Immature natural killer cell (primary cell): Measurements from ENCODE around the gene MAVS. TPM values are rescaled to one million over a fixed set of nuclear protein-coding genes. Genes with fewer than 3 reads are reported as not detected.

Experiments
- DNase-seq, 3 donors: peaks; one replicate each; pipeline ENCODE4 v3.0.0; 2022; ENCODE audit warnings: mixed read lengths in 1 of 3
- H3K27ac Mint-ChIP-seq, 6 donors: one replicate each; pipeline ENCODE4 v1.8.0; 2020; ENCODE audit warnings: mixed read lengths in 6 of 6, mild to moderate bottlenecking in 5 of 6, inconsistent platforms in 4 of 6, moderate library complexity in 3 of 6
- H3K27me3 Mint-ChIP-seq, 3 donors: one replicate each; pipeline ENCODE4 v1.8.0; 2020 to 2021; ENCODE audit warnings: low read depth in 3 of 3, mild to moderate bottlenecking in 3 of 3, mixed read lengths in 3 of 3, moderate library complexity in 3 of 3, inconsistent platforms in 1 of 3
- H3K36me3 Mint-ChIP-seq, 3 donors: one replicate each; pipeline ENCODE4 v1.8.0; 2020; ENCODE audit warnings: mixed read lengths in 3 of 3, inconsistent platforms in 2 of 3, mild to moderate bottlenecking in 2 of 3
- H3K4me1 Mint-ChIP-seq, 2 donors: one replicate each; pipeline ENCODE4 v1.8.0; 2020; ENCODE audit warnings: inconsistent platforms in 2 of 2, mild to moderate bottlenecking in 2 of 2, mixed read lengths in 2 of 2, moderate library complexity in 1 of 2
- H3K4me3 Mint-ChIP-seq, 5 donors: one replicate each; pipeline ENCODE4 v1.8.0; 2020; ENCODE audit warnings: mild to moderate bottlenecking in 5 of 5, mixed read lengths in 5 of 5, inconsistent platforms in 3 of 5, moderate library complexity in 3 of 5
- H3K9me3 Mint-ChIP-seq, 6 donors: one replicate each; pipeline ENCODE4 v1.8.0; 2020; ENCODE audit warnings: mild to moderate bottlenecking in 6 of 6, mixed read lengths in 6 of 6, inconsistent platforms in 4 of 6, moderate library complexity in 3 of 6
- polyA plus RNA-seq, 3 donors: library from polyadenylated mRNA; unstranded; fragments of 300-500 nt; fragmentation: Illumina TruSeq; gene quantifications; one replicate each; pipeline ENCODE4 v1.2.3, GENCODE V29; 2021

Gene MAVS
- 1 to 10 TPM; 1.8 to 9.3 (median 2.5) TPM for polyA plus RNA-seq

DNA sequence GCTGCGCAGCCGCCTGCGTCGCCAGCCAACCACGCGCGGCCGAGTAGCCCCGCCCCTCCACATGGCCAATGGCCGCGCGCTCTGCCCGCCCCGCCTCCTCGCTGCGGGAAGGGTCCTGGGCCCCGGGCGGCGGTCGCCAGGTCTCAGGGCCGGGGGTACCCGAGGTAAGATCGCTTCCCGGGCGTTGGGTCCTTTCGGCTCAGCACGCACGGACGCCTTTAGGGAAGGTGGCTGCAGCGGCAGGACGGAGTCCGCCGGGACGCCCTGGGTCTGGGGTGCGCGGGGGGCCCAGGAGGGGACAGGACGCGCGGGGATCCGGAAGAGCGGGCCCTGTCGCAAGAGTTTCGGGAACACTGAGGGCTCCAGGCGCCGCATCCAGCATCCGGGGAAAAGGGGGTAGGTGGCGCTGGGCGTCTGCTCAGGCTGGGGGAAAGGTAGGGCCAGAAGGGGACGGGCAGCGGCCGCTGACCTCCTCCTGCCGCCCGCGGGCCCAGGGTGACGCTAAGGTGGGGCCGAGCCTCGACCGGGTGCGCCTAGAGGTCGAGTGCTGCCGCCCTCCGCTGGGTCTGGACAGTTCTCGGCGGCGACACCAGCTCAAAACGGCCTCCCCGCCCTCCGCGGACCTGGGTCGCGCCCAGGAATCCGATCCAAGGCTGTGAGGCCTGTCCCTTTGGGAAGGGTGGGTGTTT, at the start of gene MAVS:
MAVS (plus strand) TSS at position 95 of the 689 bp plus-strand sequence. CDS start 7,791 bp downstream, outside the sequence.
- peak within 1 kb of the TSS; percentile 83 to 92 (median 89) for H3K27ac Mint-ChIP-seq
- H3K9me3 Mint-ChIP-seq, result no peaks in the 10 kb centered on the region
- peaks cover 0 to 5% (median 2%) of the 10 kb centered on the region in 3 donors for H3K27me3 Mint-ChIP-seq
- peaks cover 24 to 31% of the 10 kb centered on the region in 2 donors for H3K4me1 Mint-ChIP-seq
- peak within 1 kb of the TSS; percentile 86 to 91 (median 90) for H3K4me3 Mint-ChIP-seq
- DNase-seq, result peak; percentile 87 to 89 (median 88)
- no peaks in the 10 kb centered on the region for H3K36me3 Mint-ChIP-seq

DNA sequence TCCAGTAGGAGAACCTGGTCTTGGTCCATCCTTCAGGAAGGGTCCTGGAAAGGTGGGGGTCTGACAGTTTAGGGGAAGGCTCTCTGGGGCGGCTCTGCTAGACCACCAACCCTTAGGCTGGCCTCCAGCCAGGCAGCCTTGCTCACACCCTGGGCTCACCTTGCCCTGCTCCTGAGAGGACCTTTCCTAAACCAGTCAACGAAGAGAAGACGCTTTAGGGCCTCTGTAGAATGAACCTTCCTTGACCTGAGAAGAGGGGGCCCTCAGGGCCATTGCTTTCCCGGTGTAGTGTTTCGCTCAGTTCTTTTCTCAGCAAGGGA, 49.4 kb upstream of the MAVS start:
- H3K9me3 Mint-ChIP-seq, result no peaks in the 10 kb centered on the region
- peak overlapping the region; percentile 85 to 97 (median 92) for H3K4me3 Mint-ChIP-seq
- peaks cover 52% of the 10 kb centered on the region in 2 donors for H3K4me1 Mint-ChIP-seq
- peak overlapping the region; percentile 87 to 99 (median 96) for H3K27ac Mint-ChIP-seq
- H3K36me3 Mint-ChIP-seq, result peaks cover 6 to 32% (median 9%) of the 10 kb centered on the region in 3 donors
- DNase-seq, result no peak
- peaks cover 0 to 11% (median 3%) of the 10 kb centered on the region in 3 donors for H3K27me3 Mint-ChIP-seq

DNA sequence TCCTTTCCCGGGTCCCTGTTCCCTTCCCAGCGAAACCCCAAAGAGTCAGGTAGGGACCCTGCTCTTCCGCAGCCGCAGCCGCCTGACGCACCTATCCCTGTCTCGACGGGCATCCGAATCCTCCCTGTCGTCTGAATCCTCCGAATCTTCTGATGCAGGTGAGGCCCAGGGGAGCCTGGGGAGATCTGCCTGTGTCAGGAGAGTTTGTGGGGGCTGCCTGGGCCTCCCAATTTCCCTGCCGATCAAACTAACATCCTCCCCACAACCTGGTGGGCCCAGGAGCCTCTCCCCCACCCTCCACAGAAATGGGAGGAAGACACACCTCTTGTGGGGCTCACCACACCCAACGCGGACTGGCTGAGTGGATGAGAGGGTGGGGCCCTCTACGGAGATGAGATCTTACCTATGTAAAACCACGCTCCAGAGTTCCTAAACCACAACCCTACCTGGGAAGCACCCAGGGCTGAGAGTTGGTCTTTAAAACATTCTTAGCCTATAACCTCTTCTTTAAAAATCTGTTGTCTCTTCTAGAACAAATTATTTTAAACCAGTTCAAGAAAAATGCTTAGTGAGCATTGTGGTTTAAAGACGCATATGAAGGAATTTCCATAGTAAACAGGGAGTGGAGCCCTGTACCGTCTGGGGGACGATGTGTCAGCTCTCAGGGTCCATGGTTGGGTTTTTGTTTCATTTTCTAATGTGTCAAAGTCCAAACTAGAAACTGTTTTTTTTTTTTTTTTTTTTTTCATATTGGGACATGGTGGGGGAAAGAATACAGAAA, 48.9 kb upstream of the MAVS start:
- H3K9me3 Mint-ChIP-seq, result no peaks in the 10 kb centered on the region
- peaks cover 0 to 11% (median 3%) of the 10 kb centered on the region in 3 donors for H3K27me3 Mint-ChIP-seq
- H3K4me3 Mint-ChIP-seq, result peak overlapping the region; percentile 85 to 97 (median 92)
- H3K4me1 Mint-ChIP-seq, result peaks cover 57% of the 10 kb centered on the region in 2 donors
- peak; percentile 45 to 53 (median 47) for DNase-seq
- peak overlapping the region; percentile 87 to 99 (median 96) for H3K27ac Mint-ChIP-seq
- peaks cover 11 to 38% (median 14%) of the 10 kb centered on the region in 3 donors for H3K36me3 Mint-ChIP-seq

DNA sequence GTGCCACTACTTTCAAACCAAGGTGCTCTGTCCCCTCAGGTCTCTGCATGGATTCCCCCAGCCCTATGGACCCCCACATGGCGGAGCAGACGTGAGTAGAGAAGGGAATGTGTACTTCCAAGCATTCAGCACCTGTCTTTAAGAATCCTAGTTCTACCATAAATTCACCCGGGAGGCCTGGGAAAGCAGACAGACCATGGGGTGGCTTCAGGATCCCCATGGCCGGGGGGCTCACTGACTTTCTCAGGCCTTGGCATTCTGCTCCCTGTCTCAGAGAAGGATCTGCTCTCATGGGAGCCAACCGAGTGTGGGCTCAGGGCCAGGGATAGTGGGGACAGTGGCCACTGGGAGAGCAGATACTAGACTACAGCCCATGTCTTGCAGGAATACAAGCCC, 48.3 kb upstream of the MAVS start:
- Mint-ChIP-seq H3K4me3 (peak overlapping the region; percentile 85 to 97 (median 92)), H3K36me3 (peaks cover 15 to 43% (median 19%) of the 10 kb centered on the region in 3 donors), H3K27me3 (peaks cover 0 to 11% (median 3%) of the 10 kb centered on the region in 3 donors), H3K4me1 (peaks cover 60 to 63% of the 10 kb centered on the region in 2 donors), H3K27ac (peak overlapping the region; percentile 87 to 99 (median 96)), H3K9me3 (no peaks in the 10 kb centered on the region)
- no peak for DNase-seq

DNA sequence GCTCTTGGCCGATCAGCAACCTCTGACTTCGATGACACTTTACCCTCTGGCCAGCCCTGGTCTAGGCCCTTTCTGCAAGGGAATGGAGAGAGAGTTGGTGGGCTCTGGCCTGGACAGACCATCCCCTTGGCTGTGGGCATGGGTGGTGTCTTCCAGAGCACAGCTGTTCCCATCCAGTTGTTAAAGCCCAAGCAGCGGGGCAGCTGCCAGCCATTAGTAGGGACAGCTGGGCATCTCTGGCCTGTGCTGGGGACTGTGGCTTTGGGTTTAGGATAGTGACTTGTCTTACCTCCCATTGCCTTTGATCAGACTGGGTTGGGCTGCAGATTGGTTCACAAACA, 47.8 kb upstream of the MAVS start:
- H3K9me3 Mint-ChIP-seq, result no peaks in the 10 kb centered on the region
- peaks cover 20 to 48% (median 23%) of the 10 kb centered on the region in 3 donors for H3K36me3 Mint-ChIP-seq
- peaks cover 63 to 68% of the 10 kb centered on the region in 2 donors for H3K4me1 Mint-ChIP-seq
- no peak for DNase-seq
- peak overlapping the region; percentile 87 to 99 (median 96) for H3K27ac Mint-ChIP-seq
- H3K4me3 Mint-ChIP-seq, result peak overlapping the region; percentile 85 to 97 (median 92)
- H3K27me3 Mint-ChIP-seq, result peaks cover 0 to 13% (median 3%) of the 10 kb centered on the region in 3 donors

DNA sequence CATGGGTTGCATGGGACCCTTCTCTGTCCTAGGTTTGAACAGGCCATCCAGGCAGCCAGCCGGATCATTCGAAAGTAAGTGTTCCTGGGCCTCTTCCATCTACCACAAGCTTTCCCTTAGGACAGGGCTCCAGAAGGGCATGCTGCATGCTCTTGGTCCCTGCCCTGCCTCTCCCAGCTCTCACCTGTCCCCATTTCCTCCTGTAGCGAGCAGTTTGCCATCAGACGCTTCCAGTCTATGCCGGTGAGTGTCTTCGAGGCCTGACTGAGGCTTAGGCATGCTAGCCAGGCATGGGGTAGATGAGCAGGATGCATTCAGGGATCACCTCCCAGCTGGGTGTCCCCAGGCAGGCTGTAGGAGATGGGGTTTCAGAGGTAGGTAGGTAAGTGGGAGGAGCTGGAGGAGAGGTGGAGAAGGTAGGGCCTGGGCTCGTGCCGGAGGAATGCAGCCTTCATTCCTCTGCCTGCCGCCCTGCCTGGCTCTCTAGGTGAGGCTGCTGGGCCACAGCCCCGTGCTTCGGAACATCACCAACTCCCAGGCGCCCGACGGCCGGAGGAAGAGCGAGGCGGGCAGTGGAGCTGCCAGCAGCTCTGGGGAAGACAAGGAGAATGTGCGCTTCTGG, 46.3 kb upstream of the MAVS start:
- Mint-ChIP-seq H3K9me3 (no peaks in the 10 kb centered on the region), H3K4me3 (peak overlapping the region in 3 of 5 donors; percentile 46 to 97 (median 60)), H3K36me3 (peaks cover 29 to 61% (median 34%) of the 10 kb centered on the region in 3 donors), H3K4me1 (peaks cover 66 to 73% of the 10 kb centered on the region in 2 donors), H3K27me3 (peaks cover 0 to 13% (median 3%) of the 10 kb centered on the region in 3 donors), H3K27ac (peak overlapping the region; percentile 51 to 99 (median 74))
- no peak for DNase-seq

DNA sequence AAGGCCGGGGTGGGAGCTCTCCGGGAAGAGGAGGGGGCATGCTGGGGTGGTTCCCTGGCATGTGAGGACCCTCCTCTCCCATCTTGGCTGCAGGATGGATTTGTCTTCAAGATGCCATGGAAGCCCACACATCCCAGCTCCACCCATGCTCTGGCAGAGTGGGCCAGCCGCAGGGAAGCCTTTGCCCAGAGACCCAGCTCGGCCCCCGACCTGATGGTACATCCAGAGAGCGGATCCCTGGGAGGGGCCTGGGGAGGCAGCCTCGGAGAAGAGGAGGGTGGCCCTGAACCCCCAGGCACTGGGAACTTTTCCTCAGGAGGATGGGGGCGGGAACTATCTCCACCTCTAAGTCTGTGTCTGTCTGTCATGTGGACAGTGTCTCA, 45.8 kb upstream of the MAVS start:
- H3K4me1 Mint-ChIP-seq, result peaks cover 64 to 73% of the 10 kb centered on the region in 2 donors
- H3K27ac Mint-ChIP-seq, result peak overlapping the region in 3 of 6 donors; percentile 40 to 78 (median 59)
- no peaks in the 10 kb centered on the region for H3K9me3 Mint-ChIP-seq
- no peak overlapping the region for H3K4me3 Mint-ChIP-seq
- peaks cover 33 to 66% (median 38%) of the 10 kb centered on the region in 3 donors for H3K36me3 Mint-ChIP-seq
- no peak for DNase-seq
- peaks cover 0 to 9% (median 3%) of the 10 kb centered on the region in 3 donors for H3K27me3 Mint-ChIP-seq

DNA sequence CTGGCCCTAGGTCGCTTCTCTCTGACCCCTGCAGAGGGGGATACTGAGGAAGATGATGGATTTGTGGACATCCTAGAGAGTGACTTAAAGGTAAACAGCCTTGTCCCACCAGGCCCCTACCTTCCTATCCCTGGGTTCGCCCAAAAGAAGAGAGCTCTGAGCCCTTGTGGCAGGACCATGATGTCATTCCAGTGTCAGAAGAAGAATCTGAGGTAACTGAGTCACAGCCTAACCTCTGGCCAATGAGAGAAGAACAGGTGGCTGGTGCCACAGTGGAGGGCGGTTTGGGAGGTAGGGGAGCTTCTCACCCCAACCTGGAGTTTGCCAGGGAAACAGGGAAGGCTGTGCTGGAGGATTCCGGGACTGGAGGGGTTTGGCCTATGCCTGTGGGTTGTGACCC, 45.3 kb upstream of the MAVS start:
- Mint-ChIP-seq H3K27ac (peak overlapping the region in 4 of 6 donors; percentile 34 to 78 (median 50)), H3K4me1 (peaks cover 63 to 74% of the 10 kb centered on the region in 2 donors), H3K36me3 (peaks cover 37 to 69% (median 38%) of the 10 kb centered on the region in 3 donors), H3K27me3 (peaks cover 0 to 9% (median 3%) of the 10 kb centered on the region in 3 donors), H3K9me3 (no peaks in the 10 kb centered on the region), H3K4me3 (no peak overlapping the region)
- no peak for DNase-seq

DNA sequence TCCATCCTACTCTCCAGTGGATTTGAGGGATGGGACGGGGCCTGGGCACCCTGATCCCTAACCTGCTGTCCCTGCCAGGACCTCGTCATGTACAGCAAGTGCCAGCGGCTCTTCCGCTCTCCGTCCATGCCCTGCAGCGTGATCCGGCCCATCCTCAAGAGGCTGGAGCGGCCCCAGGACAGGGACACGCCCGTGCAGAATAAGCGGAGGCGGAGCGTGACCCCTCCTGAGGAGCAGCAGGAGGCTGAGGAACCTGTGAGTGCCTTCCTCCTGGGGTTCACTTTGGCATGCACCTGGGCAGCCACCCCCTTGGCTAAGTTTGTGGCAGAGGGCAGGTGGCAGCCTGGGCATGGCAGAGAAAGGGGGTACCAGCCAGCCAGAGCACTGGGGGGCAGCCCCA, 44.8 kb upstream of the MAVS start:
- no peak for DNase-seq
- H3K36me3 Mint-ChIP-seq, result peaks cover 37 to 69% (median 38%) of the 10 kb centered on the region in 3 donors
- peaks cover 0 to 9% (median 3%) of the 10 kb centered on the region in 3 donors for H3K27me3 Mint-ChIP-seq
- peaks cover 60 to 75% of the 10 kb centered on the region in 2 donors for H3K4me1 Mint-ChIP-seq
- H3K4me3 Mint-ChIP-seq, result no peak overlapping the region
- no peaks in the 10 kb centered on the region for H3K9me3 Mint-ChIP-seq
- peak overlapping the region in 1 of 6 donors; percentile 59 for H3K27ac Mint-ChIP-seq

DNA sequence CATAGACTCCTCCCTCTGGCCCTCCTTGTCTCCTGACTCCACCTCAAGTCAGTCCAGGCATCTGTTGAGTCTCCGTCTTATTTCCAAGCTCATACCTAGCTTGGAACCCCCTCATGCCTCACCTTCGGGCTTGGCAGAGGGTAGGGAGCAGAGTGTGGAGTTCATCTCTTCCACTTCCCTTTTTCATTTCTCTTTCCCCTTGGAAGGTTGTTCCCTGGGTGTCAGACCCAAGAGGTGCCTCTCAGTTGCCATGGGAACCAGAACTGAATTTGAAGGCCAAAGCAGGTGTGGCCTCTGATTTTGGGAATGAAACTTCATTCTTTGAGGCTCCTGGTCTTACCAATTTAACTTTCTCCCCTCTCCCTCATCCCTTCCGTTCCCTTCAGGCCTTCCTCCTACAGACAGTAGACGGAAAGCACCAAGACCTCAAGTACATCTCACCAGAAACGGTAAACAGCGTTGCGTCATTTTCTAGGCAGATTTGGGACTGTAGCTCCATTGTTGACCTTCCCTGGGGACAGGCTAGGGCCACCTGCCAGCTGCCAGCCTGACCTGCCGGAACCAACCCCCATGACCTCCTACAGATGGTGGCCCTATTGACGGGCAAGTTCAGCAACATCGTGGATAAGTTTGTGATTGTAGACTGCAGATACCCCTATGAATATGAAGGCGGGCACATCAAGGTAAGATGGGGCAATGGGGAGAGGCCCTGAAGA, 44.0 kb upstream of the MAVS start:
- Mint-ChIP-seq H3K4me3 (peak overlapping the region in 1 of 5 donors; percentile 18), H3K36me3 (peaks cover 37 to 67% (median 38%) of the 10 kb centered on the region in 3 donors), H3K27ac (peak overlapping the region; percentile 46 to 87 (median 76)), H3K4me1 (peaks cover 60 to 75% of the 10 kb centered on the region in 2 donors), H3K9me3 (no peaks in the 10 kb centered on the region), H3K27me3 (peaks cover 0 to 9% (median 3%) of the 10 kb centered on the region in 3 donors)
- no peak for DNase-seq

DNA sequence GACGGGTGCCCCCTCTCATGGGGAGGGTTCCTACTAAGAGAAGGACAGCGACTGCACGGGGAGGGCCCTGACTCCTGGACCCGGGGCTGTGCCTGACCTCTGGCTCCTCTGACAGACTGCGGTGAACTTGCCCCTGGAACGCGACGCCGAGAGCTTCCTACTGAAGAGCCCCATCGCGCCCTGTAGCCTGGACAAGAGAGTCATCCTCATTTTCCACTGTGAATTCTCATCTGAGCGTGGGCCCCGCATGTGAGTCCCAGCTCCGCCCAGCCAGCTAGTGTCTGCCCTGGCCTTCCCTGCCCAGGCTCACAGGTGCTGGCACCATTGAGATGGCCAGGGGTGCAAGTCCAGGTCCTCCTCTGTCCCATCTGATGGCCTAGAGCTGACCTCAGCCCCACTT, 43.3 kb upstream of the MAVS start:
- Mint-ChIP-seq H3K27me3 (peaks cover 0 to 5% (median 1%) of the 10 kb centered on the region in 3 donors), H3K9me3 (no peaks in the 10 kb centered on the region), H3K36me3 (peaks cover 31 to 61% (median 35%) of the 10 kb centered on the region in 3 donors), H3K27ac (peak overlapping the region in 5 of 6 donors; percentile 28 to 85 (median 72)), H3K4me1 (peaks cover 59 to 75% of the 10 kb centered on the region in 2 donors), H3K4me3 (no peak overlapping the region)
- no peak for DNase-seq

DNA sequence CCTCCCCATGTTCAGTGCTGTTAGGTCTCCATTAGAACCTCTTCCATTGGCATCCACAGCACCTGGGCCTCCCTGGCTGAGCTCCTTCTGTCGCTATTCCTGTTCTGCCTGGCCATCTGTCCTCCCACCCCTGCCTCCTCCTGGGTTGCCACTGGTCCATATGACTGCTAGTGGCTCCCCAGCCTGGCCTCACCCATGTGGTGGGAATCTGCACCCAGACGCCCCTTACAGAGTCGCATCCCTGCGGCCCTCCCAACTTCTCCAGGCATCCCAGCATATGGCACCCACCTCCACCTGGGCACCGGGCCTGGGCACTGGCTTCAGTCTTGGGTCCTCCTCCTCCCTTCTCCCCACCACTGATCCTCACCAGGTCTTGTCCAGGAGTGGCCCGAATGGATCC, 42.8 kb upstream of the MAVS start:
- no peak for DNase-seq
- Mint-ChIP-seq H3K36me3 (peaks cover 31 to 58% (median 35%) of the 10 kb centered on the region in 3 donors), H3K9me3 (no peaks in the 10 kb centered on the region), H3K27me3 (peaks cover 0 to 4% (median 1%) of the 10 kb centered on the region in 3 donors), H3K4me3 (peak overlapping the region in 1 of 5 donors; percentile 21), H3K27ac (peak overlapping the region in 5 of 6 donors; percentile 58 to 82 (median 76)), H3K4me1 (peaks cover 55 to 72% of the 10 kb centered on the region in 2 donors)

DNA sequence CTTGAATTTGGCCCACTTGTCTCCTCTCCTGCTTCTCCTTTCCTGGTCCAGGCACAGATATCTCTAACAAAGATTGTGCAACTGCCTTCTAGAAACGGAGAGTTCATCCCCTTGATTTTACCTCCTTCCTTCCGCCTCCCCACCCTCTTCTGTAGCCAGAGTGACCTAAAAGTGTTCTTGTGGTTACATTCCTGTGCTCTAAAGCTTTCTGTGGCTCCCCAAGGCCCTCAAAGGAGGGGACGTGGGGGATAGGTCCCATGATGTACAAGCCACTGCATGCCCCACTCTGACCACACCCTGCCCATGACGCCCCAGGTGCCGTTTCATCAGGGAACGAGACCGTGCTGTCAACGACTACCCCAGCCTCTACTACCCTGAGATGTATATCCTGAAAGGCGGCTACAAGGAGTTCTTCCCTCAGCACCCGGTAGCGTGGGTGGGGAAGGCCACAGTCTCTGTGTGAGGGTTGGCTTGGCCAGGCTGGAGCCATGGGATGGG, 42.3 kb upstream of the MAVS start:
- H3K4me3 Mint-ChIP-seq, result peak overlapping the region in 1 of 5 donors; percentile 21
- DNase-seq, result no peak
- peaks cover 50 to 67% of the 10 kb centered on the region in 2 donors for H3K4me1 Mint-ChIP-seq

More for the DNA sequence above, 42.3 kb upstream of the MAVS start:
- Mint-ChIP-seq H3K36me3 (peaks cover 31 to 55% (median 35%) of the 10 kb centered on the region in 3 donors), H3K9me3 (no peaks in the 10 kb centered on the region), H3K27ac (peak overlapping the region in 5 of 6 donors; percentile 58 to 82 (median 76)), H3K27me3 (peaks cover 0 to 4% (median 1%) of the 10 kb centered on the region in 3 donors)
